CD4-positive, alpha-beta T cell treated with Interferon alpha-2 for 1 hour (primary cell): ENCODE data around the gene KCNAB2.

Experiments
- DNase-seq, 2 donors: peaks; one replicate each; pipeline ENCODE4 v3.0.0-alpha.2; 2020 to 2022

Gene KCNAB2

DNA sequence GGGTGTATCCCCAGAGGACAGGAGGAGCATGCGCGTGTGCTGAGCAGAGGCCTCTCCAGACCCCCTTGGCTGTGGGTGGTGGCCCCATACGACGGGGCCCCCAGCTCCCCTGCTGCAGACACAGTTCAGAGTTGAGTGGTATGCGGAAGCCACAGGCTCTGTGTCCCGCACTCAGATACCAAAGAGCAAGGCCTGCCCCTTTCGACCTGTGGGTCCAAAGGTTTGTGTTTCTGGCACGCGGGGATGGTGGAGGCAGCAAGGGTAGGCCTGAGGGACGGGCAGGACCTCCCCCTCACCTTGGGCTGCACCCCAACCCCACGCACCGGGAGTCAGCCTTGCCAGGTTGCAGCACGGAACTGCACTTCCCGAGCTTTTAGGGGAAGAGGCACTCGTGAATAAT, at the start of gene KCNAB2:
Gene KCNAB2 (plus strand): TSS at position 328 of the 400 bp plus-strand sequence. CDS start 5,649 bp downstream, outside the sequence.
- no peak for DNase-seq

DNA sequence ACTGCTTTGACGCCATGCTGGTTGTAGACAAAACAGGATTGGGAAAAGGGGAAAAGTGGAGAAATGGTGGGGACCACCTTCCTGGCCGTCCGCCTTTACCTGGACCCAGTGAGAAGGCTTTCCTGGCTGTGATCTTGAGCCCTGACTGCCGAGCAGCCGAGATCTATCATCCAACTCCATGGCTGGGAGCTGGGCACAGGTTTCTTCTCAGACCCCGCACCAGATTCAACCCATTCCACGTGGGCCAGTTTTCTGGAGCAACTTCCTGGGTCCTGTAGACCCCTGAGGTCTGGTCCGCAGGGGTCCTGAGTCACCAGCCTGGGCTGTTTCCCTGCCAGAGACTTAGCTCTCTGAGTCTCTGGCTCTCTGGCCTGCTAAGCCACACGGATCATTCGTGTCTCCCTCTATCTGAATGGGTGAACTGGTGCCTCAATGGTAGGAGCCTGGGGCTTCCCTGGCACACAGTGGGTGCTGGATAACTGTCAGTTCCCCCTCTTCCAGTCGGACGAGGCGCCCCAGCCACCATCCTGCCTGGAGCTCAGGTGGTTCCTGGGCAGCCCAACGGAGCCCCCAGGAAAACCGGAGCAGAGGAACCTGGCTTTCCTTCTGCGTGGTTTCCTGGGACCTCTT, 48.9 kb upstream of the KCNAB2 start:
- DNase-seq, result no peak

- no peak for DNase-seq
Observed at GRCh38 chr1:5997316-5997715, 48.4 kb upstream of the KCNAB2 start.

- DNase-seq, result no peak
Observed at GRCh38 chr1:5998051-5998905, 47.4 kb upstream of the KCNAB2 start.

DNA sequence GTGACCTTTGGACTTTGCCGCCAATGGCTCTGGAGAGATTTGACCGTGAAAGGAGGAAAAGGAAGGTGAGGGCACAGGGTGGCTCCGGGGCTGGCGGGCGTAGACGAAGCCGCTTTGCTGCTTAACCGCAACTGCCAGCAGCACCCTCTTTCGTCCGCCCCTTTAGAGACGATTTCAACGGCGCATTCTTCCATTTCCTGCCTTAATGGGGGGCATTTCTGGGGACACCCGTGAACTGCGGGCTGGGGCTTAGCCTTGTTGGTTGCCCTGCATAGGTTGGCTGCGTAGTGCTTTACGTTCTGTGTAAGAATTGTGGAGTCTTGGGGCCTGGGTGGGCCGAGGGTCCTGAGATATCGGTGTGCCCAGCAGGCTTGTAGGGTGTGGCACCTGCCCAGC, 46.8 kb upstream of the KCNAB2 start:
- DNase-seq, result no peak

- DNase-seq, result no peak
Observed at GRCh38 chr1:5999711-6000443, 45.8 kb upstream of the KCNAB2 start.

GRCh38 chr1:6000444-6001288, 45.0 kb upstream of the KCNAB2 start:
- DNase-seq, result no peak

DNA sequence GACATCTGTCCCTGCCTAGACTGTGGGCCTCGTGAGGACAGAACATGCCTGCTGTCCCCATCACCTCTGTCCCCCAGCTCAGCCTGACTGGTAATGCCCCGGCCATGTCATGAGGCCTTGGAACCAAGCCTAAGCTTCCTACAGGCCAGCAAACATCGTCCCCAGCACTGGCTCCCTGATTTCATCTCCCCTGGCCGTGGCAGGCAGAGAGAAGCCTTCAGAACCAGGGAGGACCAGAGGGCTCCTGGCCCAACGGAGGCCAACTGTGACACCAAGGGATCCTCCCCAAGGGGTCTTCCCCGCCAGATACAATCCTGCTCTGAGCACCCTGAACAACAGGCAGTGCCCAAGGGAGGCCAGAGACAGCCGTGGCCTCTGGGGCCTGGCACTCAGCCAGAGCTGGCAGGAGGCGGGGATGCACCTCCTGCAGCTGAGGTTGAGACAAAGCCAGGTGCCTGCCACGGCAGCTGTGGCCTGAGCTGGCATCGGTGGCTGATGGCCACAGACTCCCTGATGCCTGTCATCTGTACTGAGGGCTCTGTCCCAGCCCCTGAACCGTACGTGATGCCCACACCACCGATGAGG, 43.6 kb upstream of the KCNAB2 start:
- no peak for DNase-seq

DNA sequence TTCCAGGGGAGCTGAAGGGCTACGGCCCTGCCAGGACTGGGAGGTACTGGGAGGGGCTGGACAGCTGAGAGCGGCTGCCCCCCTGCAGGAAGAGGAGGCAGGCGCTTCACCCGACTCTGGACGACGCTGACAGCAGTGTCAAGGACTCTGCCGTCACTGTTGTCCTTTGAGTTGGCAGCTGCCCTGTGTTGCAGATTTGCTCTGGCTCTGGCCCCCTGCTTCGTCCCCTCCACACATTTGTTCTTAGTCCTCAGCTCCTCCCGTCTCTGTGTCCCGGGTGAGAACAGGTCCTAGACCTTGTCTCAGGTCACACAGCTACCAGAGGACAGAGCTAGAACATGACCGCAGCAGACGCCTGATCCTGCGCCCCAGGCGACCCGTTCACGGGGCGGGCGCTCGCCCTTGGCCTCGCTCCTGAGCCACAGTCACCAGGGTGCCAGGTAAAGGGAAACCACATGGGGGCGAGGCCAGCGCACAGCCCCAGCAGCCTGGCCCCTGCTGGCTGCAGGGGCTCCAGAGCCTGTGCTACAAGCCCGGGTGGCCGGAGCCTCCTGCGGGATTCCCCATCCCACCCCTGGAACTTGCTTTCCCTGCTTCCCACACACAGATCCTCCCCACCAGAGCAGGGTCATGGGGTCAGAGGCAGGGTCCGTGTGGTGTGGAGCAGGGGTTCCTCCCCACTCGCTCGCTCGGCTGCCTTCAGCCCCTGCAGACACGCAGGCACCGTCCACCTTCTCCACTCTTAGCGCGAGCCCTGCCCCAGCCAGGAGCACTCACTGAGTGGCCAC, 42.8 kb upstream of the KCNAB2 start:
- no peak for DNase-seq

DNA sequence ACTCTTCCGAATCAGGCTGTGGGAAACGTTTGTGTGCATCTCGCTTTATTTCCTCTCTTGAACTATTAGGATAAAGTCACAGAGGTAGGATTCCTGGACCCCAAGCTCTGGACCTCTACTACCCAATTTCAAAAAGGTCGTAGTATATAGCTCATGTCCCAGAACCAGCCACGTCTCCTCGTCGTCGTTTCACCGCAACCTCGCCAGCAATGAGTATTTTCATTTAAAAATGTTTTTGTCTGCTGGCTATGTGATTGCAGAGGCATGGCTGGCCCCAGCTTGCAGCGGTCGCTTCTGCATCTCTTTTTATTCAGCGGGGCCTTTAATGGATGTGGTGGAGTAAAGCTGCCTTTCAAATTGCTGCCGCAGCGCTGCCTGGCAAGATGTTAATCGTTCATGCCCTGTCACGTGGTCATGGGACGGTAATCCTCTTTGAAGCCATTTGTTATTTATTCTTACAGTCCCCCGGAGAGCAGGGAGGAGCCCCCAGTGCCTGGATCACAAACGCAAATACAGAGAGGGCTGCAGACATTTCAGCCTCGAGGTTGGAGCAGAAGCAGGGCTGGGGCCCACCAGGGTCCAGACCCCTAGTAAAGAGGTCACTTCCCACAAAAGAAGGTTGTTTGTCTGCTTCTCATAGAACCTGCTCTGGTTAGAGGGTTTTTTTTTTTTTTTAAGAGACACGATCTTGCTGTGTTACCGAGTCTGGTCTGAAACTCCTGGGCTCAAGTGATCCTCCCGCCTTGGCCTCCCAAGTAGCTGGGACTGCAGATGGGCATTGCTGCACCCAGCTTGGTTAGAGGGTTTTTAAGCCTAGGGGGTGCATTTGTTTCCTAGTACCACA, 41.9 kb upstream of the KCNAB2 start:
- DNase-seq, result no peak

- DNase-seq, result no peak
Observed at GRCh38 chr1:6004412-6005123, 41.1 kb upstream of the KCNAB2 start.

GRCh38 chr1:6005276-6005917, 40.3 kb upstream of the KCNAB2 start:
- no peak for DNase-seq

- no peak for DNase-seq
Observed at GRCh38 chr1:6006882-6007281, 38.8 kb upstream of the KCNAB2 start.

- DNase-seq, result no peak
Observed at GRCh38 chr1:6007318-6008083, 38.2 kb upstream of the KCNAB2 start.

- no peak for DNase-seq
Observed at GRCh38 chr1:6008084-6008415, 37.6 kb upstream of the KCNAB2 start.

GRCh38 chr1:6008696-6009095, 37.0 kb upstream of the KCNAB2 start:
- DNase-seq, result no peak

DNA sequence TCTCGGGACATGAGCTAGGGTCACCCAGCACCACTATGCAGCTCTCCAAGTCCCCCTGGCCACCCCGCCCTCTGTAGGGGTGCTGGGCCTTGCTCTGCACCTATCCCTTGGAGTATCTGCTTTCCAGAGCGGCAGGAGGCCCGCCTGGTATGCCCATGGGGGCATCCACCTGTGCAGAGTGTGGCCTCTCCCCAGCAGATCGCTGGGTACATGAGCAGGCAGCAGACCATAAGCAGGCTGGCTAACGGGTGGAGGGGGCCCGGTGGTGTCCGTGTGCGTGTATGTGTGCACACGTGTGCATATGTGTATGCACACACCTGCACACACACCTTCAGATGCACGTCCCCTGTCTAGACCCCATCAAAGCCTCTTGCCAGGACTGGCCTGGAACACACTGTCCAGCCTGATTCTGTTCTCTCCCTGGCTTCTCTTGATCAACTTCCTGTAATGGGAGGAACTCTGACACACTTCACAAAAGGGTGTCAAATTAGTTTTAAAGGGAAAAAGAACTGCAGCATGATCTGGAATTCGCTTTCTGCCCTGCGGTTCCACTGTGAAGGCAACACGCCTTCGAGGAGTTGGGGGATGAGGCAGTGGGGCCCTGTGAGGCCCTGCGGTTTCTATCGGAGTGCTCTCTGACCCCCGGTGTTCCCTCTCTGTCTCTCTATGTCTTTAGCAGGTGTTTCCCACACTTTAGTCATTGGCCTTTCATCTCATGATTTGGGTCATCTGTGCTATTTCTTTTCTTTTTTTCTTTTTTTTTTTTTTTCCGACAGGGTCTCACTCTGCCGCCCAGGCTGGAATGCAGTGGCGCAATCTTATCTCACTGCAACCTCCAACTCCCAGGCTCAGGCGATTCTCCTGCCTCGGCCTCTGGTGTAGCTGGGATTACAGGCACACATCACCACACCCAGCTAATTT, 36.3 kb upstream of the KCNAB2 start:
- no peak for DNase-seq

- no peak for DNase-seq
Observed at GRCh38 chr1:6010554-6010953, 35.1 kb upstream of the KCNAB2 start.
